ENCODE results near the gene TFAP2A.

The TFAP2A gene

GRCh38 chr6:10453596-10453995, 38.7 kb upstream of the TFAP2A start (continued):
- TF ChIP-seq ZBTB10 (tag by site-specific recombination; IDR thresholded peaks at IDR 0.05) (no peak), ZNF148 (tag by site-specific recombination; IDR thresholded peaks at IDR 0.05; ENCODE audit: borderline replicate concordance) (no peak), ZNF311 (tag by site-specific recombination; IDR thresholded peaks at IDR 0.05; ENCODE audit: borderline replicate concordance) (no peak), ZNF174 (tag by site-specific recombination; IDR thresholded peaks at IDR 0.05) (no peak), KLF9 (tag by site-specific recombination; IDR thresholded peaks at IDR 0.05; ENCODE audit: low read depth) (no peak)

GRCh38 chr6:10451828-10452509, 37.1 kb upstream of the TFAP2A start:
- no peaks in the 10 kb centered on the region for H3K4me1 ChIP-seq (ENCODE audit: control insufficient read depth, insufficient read depth, low read length)
- no peaks in the 10 kb centered on the region for H3K9me3 ChIP-seq (ENCODE audit: control insufficient read depth, insufficient read depth, low read depth, low read length)
- TF ChIP-seq SALL2 (tag by site-specific recombination; IDR thresholded peaks at IDR 0.05; ENCODE audit: borderline replicate concordance) (no peak), PRDM1 (tag by site-specific recombination; IDR thresholded peaks at IDR 0.05) (no peak), EGR2 (tag by site-specific recombination; IDR thresholded peaks at IDR 0.05; ENCODE audit: low read depth) (0 out of 2 replicates have a peak, but pooled peaks have one; percentile 31), ZNF133 (tag by site-specific recombination; IDR thresholded peaks at IDR 0.05) (no peak), ZFHX2 (tag by site-specific recombination; conservative IDR thresholded peaks at IDR 0.05) (peak; percentile 62)
- H3K4me3 ChIP-seq (ENCODE audit: low read depth, low read length), result no peak overlapping the region
- H3K36me3 ChIP-seq (ENCODE audit: control insufficient read depth in 2 of 2, insufficient read depth in 1 of 2, low read length in 2 of 2), result no peaks in the 10 kb centered on the region
- ChIA-PET CTCF (interaction anchor here (0.7 to 4.0 kb wide), 6 partner anchors 12 to 1179 kb away, joined by 3 to 20 read pairs (median 4); no protein-coding TSS in a partner anchor), POLR2A (no interaction called here)
- no peak overlapping the region for H3K27ac ChIP-seq (ENCODE audit: extremely low read depth, low read depth, low read length)

- no peak for TF ChIP-seq ZNF302 (tag by site-specific recombination; IDR thresholded peaks at IDR 0.05; ENCODE audit: low read depth)
- no peak for TF ChIP-seq PRDM6 (tag by site-specific recombination; IDR thresholded peaks at IDR 0.05)
- TF ChIP-seq KLF10 (tag by site-specific recombination; IDR thresholded peaks at IDR 0.05), result no peak
- TF ChIP-seq SALL2 (tag by site-specific recombination; IDR thresholded peaks at IDR 0.05; ENCODE audit: borderline replicate concordance), result no peak
- no peak for TF ChIP-seq ZNF658 (tag by site-specific recombination; IDR thresholded peaks at IDR 0.05)
- TF ChIP-seq SP7 (tag by site-specific recombination; IDR thresholded peaks at IDR 0.05), result no peak
- TF ChIP-seq ZFHX2 (tag by site-specific recombination; conservative IDR thresholded peaks at IDR 0.05), result no peak
- TF ChIP-seq SP3 (tag by site-specific recombination; IDR thresholded peaks at IDR 0.05), result no peak
- TF ChIP-seq ZBTB49 (tag by site-specific recombination; IDR thresholded peaks at IDR 0.05; ENCODE audit: low read depth), result no peak
- TF ChIP-seq ZNF510 (tag by site-specific recombination; IDR thresholded peaks at IDR 0.05; ENCODE audit: insufficient replicate concordance), result no peak
- TF ChIP-seq ZNF174 (tag by site-specific recombination; IDR thresholded peaks at IDR 0.05), result no peak
- Histone ChIP-seq H3K27ac (ENCODE audit: extremely low read depth, low read depth, low read length) (no peak overlapping the region), H3K9me3 (ENCODE audit: control insufficient read depth, insufficient read depth, low read depth, low read length) (no peaks in the 10 kb centered on the region), H3K4me3 (ENCODE audit: low read depth, low read length) (no peak overlapping the region), H3K4me1 (ENCODE audit: control insufficient read depth, insufficient read depth, low read length) (no peaks in the 10 kb centered on the region), H3K36me3 (ENCODE audit: control insufficient read depth in 2 of 2, insufficient read depth in 1 of 2, low read length in 2 of 2) (no peaks in the 10 kb centered on the region)
- CTCF ChIA-PET, result interaction anchor here (0.7 to 1.6 kb wide), 8 partner anchors 13 to 1179 kb away, joined by 3 to 5 read pairs (median 4); no protein-coding TSS in a partner anchor
- POLR2A ChIA-PET, result no interaction called here
Measured at GRCh38 chr6:10451394-10451793, 36.5 kb upstream of the TFAP2A start.

All from HEK293 (cell line).